Activated CD8-positive, alpha-beta T cell treated with anti-CD3 and anti-CD28 coated beads for 36 hours (primary cell): ENCODE results near the gene ENTPD7. TPM values are rescaled to one million over a fixed set of nuclear protein-coding genes. Genes with fewer than 3 reads are reported as not detected.

ENCODE experiments used
- ATAC-seq: fragments of 200-7000 bp; cut with Tn5 transposase; one replicate; pipeline ENCODE4 v1.10.0; 2021; ENCODE audit warnings: mild to moderate bottlenecking, moderate library complexity
- CTCF ChIA-PET: fragments of 350-600 bp; sonication (Branson Sonifier 250); formaldehyde crosslinking; loops from one replicate; lab custom pipeline; 2021; ENCODE audit warnings: antibody characterized with exemption; lab: Charles Lee
- POLR2A ChIA-PET: fragments of 350-600 bp; sonication (Branson Sonifier 250); formaldehyde crosslinking; loops from one replicate; lab custom pipeline; 2021; ENCODE audit warnings: antibody characterized with exemption; lab: Charles Lee
- DNase-seq: peaks from one replicate; pipeline ENCODE4 v3.0.0-alpha.2; 2020
- H3K27ac Mint-ChIP-seq: one replicate; pipeline ENCODE4 v1.8.0; 2021; ENCODE audit warnings: mild to moderate bottlenecking, mixed read lengths
- H3K27me3 Mint-ChIP-seq: one replicate; pipeline ENCODE4 v1.8.0; 2021; ENCODE audit warnings: mixed read lengths
- H3K36me3 Mint-ChIP-seq: one replicate; pipeline ENCODE4 v1.8.0; 2021; ENCODE audit warnings: low read depth, mixed read lengths
- H3K4me1 Mint-ChIP-seq: one replicate; pipeline ENCODE4 v1.8.0; 2021; ENCODE audit warnings: low read depth, mixed read lengths
- H3K4me3 Mint-ChIP-seq: one replicate; pipeline ENCODE4 v1.8.0; 2021; ENCODE audit warnings: mild to moderate bottlenecking, moderate library complexity, mixed read lengths
- H3K9me3 Mint-ChIP-seq: one replicate; pipeline ENCODE4 v1.8.0; 2021; ENCODE audit warnings: mixed read lengths
- intact Hi-C: fragments of 100-400 bp; cut with micrococcal nuclease; formaldehyde crosslinking; loops from one replicate; pipeline ENCODE4 v1.10.0; 2022
- total RNA-seq, 2 experiments: library from RNA; stranded (reverse); gene quantifications; one replicate each; pipeline ENCODE4 v1.2.3, GENCODE V29; 2021
- TF ChIP-seq, protein P1 (sequence below): fragments of 200-600 bp; IDR thresholded peaks from one replicate; pipeline ENCODE4 v1.8.0; 2022; ENCODE audit warnings: antibody characterized with exemption, mild to moderate bottlenecking

The ENTPD7 gene
- total RNA-seq, 2 experiments from 2014 or later, result 1.9 to 2.2 TPM

GRCh38 chr10:99615426-99615825, 43.9 kb upstream of the ENTPD7 start:
- CTCF ChIA-PET, result interaction anchor here (1.1 to 9.5 kb wide), 5 partner anchors 10 to 189 kb away, joined by 3 to 80 read pairs (median 4); no protein-coding TSS in a partner anchor
- TF ChIP-seq, protein P1, sequence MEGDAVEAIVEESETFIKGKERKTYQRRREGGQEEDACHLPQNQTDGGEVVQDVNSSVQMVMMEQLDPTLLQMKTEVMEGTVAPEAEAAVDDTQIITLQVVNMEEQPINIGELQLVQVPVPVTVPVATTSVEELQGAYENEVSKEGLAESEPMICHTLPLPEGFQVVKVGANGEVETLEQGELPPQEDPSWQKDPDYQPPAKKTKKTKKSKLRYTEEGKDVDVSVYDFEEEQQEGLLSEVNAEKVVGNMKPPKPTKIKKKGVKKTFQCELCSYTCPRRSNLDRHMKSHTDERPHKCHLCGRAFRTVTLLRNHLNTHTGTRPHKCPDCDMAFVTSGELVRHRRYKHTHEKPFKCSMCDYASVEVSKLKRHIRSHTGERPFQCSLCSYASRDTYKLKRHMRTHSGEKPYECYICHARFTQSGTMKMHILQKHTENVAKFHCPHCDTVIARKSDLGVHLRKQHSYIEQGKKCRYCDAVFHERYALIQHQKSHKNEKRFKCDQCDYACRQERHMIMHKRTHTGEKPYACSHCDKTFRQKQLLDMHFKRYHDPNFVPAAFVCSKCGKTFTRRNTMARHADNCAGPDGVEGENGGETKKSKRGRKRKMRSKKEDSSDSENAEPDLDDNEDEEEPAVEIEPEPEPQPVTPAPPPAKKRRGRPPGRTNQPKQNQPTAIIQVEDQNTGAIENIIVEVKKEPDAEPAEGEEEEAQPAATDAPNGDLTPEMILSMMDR, result no peak
- Mint-ChIP-seq H3K4me3 (no peak overlapping the region), H3K27me3 (no peaks in the 10 kb centered on the region), H3K9me3 (no peaks in the 10 kb centered on the region), H3K27ac (peak overlapping the region; percentile 77), H3K4me1 (peaks cover 48% of the 10 kb centered on the region), H3K36me3 (peaks cover 32% of the 10 kb centered on the region)
- ATAC-seq, result no peak
- POLR2A ChIA-PET, result interaction anchor here (2.6 to 2.8 kb wide), 2 partner anchors 117 to 185 kb away, joined by 10 to 11 read pairs; partner anchors contain the start of genes COX15, CUTC and GOT1
- no peak for DNase-seq
- intact Hi-C loops, result loop anchor here (5.0 kb wide), 1 partner anchor 53 kb away; no protein-coding TSS in a partner anchor

DNA sequence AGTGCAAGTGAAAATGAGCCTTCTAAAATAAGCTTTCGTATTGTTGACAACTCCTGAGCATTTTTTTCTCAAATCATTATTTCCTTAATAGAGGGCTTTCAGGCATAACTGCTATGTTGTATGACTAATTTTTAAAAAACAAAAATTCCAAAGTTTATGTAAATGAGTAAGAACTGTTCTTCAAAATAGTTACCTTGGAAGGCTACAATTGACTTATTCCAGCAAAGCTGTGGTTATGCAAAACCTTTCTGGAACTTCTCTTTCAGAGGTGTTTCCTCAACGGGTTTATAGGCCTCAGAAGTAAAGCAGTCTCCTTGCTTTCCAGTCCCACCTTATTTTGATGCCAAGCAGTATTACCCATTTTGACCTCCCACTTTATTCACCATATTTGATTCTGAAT, 41.6 kb upstream of the ENTPD7 start:
- TF ChIP-seq, protein P1, result no peak
- Mint-ChIP-seq H3K4me3 (peak overlapping the region; percentile 83), H3K27me3 (no peaks in the 10 kb centered on the region), H3K4me1 (peaks cover 46% of the 10 kb centered on the region), H3K9me3 (no peaks in the 10 kb centered on the region), H3K27ac (peak overlapping the region; percentile 44), H3K36me3 (peaks cover 23% of the 10 kb centered on the region)
- ChIA-PET POLR2A (interaction anchor here (0.7 to 4.5 kb wide), 5 partner anchors 8 to 187 kb away, joined by 3 to 37 read pairs (median 10); partner anchors contain the start of genes COX15, CUTC and GOT1), CTCF (interaction anchor here (1.2 to 9.5 kb wide), 4 partner anchors 56 to 228 kb away, joined by 3 to 80 read pairs (median 6); no protein-coding TSS in a partner anchor)
- no peak for ATAC-seq
- no peak for DNase-seq
- intact Hi-C loops, result loop anchor here (5.0 kb wide), 1 partner anchor 55 kb away; no protein-coding TSS in a partner anchor

DNA sequence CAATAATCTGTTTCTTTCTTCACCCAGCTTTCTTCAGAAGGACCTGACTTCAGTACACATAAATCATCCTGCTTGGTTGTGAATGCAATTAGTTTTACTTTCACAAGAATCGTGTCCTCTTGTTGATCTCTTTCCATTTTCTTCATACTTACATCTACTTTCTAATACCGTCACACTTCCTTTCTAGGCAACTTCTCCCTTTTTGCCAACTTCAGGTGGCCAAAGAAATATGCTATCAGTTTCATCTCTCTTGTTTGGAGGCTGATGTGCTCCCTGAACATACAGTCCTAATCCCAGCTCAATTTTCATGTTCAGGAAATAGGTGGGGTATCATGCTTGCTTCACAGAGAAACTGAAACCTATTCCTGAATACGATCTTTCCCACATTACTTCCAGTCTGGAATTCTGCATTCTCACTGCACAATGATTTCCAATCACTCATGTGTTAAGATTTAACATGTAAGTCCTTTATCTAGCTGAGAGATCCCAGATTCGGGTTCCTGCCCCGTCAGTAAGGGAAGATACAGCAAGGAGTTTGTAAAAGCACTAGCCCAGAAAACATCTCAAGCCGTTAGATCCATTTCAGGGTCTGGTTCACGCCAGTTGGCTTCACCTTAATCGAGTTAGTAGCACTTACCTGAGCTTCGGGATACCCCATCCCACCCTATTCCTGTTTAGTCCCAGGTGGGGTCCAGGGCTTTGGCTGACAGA, 40.1 kb upstream of the ENTPD7 start:
- Mint-ChIP-seq H3K4me3 (peak overlapping the region; percentile 83), H3K27ac (peak overlapping the region; percentile 87), H3K9me3 (no peaks in the 10 kb centered on the region), H3K27me3 (no peaks in the 10 kb centered on the region), H3K36me3 (peaks cover 23% of the 10 kb centered on the region), H3K4me1 (peaks cover 46% of the 10 kb centered on the region)
- DNase-seq (peak; percentile 13), ATAC-seq (no peak)
- CTCF ChIA-PET, result interaction anchor here (0.8 to 9.5 kb wide), 4 partner anchors 57 to 183 kb away, joined by 3 to 80 read pairs (median 4); partner anchors contain the start of gene CUTC
- POLR2A ChIA-PET, result interaction anchor here (0.8 to 6.2 kb wide), 7 partner anchors 10 to 395 kb away, joined by 3 to 39 read pairs (median 7); partner anchors contain the start of genes COX15, CUTC, ENTPD7 and GOT1
- TF ChIP-seq, protein P1, result no peak
- intact Hi-C loops, result loop anchor here (5.0 kb wide), 1 partner anchor 57 kb away; no protein-coding TSS in a partner anchor

GRCh38 chr10:99619851-99620710, 39.2 kb upstream of the ENTPD7 start, which contains the start of gene SLC25A28:
Gene SLC25A28 (minus strand): TSS chr10:99620439. CDS start chr10:99620335, 104 bp downstream.
- Mint-ChIP-seq H3K27me3 (no peaks in the 10 kb centered on the region), H3K36me3 (peaks cover 20% of the 10 kb centered on the region), H3K4me1 (peaks cover 44% of the 10 kb centered on the region), H3K4me3 (peak within 1 kb of the TSS; percentile 83), H3K9me3 (no peaks in the 10 kb centered on the region), H3K27ac (peak within 1 kb of the TSS; percentile 92)
- ChIA-PET POLR2A (interaction anchor here (0.8 to 6.2 kb wide), 7 partner anchors 10 to 394 kb away, joined by 3 to 39 read pairs (median 7); partner anchors contain the start of genes COX15, CUTC, ENTPD7 and GOT1), CTCF (interaction anchor here (0.7 to 3.5 kb wide), 6 partner anchors 8 to 184 kb away, joined by 3 to 22 read pairs (median 4); partner anchors contain the start of gene ENTPD7)
- TF ChIP-seq, protein P1, result no peak
- intact Hi-C loops, result loop anchor here (2.0 to 5.0 kb wide), 4 partner anchors 37 to 189 kb away; partner anchors contain the start of genes ENTPD7 and GOT1
- ATAC-seq (peak; percentile 84), DNase-seq (peak; percentile 95)
